Glomerular visceral epithelial cell (primary cell): ENCODE data around the gene C6orf15.
A peak's percentile ranks its signal among the peaks of the same experiment; 100 is the strongest.

Experiments used
- DNase-seq: peaks from one replicate; pipeline ENCODE4 v3.0.0-alpha.2; 2016; ENCODE audit errors: extremely low spot score

The C6orf15 gene

GRCh38 chr6:31107052-31107451 lies 5.3 kb downstream of the C6orf15 start:
- no peak for DNase-seq

DNA sequence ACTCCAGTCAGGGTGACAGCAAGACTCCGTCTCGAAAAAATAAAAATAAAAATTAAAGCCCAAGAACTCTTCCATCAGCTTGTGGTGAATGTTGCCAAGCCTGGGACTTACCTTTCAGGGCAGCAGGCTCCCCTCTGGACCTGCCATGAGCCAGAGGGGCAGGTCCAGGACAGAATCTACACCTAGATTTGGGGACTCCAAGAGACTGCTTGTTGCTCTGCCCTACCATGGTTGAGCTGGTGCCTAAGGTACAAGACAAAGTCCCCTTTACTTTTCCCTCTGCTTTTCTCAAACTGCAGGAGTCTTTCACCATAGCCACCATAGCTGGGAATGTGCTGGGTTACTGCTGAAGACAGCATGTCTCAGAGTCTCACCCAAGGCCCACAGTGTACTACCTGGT lies 9.2 kb downstream of the C6orf15 start:
- no peak for DNase-seq

DNA sequence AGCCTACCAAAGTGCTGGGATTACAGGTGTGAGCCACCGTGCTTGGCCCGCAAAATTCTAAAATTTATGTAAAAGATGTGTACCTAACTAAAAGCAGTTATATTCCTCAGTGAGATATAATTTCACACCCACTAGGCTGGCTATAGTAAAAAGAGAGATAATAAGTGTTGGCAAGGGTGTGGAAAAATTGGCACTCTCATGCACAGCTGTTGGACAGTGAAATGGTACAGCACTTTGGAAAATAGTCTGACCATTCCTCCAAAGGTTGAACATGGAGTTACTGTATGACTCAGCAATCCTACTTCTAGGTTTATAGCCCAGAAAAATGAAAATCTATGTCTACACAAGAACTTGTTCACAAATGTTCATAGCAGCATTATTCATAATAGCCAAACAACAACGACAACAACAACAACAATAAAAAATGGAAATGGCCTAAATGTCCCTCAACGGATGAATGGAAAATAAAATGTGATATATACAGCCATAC lies 13.9 kb downstream of the C6orf15 start:
- DNase-seq, result no peak

- DNase-seq, result no peak
Observed at GRCh38 chr6:31096656-31097055, 15.7 kb downstream of the C6orf15 start.

GRCh38 chr6:31096215-31096614 lies 16.2 kb downstream of the C6orf15 start:
- DNase-seq, result no peak

GRCh38 chr6:31094389-31094881 lies 17.9 kb downstream of the C6orf15 start:
- no peak for DNase-seq

DNA sequence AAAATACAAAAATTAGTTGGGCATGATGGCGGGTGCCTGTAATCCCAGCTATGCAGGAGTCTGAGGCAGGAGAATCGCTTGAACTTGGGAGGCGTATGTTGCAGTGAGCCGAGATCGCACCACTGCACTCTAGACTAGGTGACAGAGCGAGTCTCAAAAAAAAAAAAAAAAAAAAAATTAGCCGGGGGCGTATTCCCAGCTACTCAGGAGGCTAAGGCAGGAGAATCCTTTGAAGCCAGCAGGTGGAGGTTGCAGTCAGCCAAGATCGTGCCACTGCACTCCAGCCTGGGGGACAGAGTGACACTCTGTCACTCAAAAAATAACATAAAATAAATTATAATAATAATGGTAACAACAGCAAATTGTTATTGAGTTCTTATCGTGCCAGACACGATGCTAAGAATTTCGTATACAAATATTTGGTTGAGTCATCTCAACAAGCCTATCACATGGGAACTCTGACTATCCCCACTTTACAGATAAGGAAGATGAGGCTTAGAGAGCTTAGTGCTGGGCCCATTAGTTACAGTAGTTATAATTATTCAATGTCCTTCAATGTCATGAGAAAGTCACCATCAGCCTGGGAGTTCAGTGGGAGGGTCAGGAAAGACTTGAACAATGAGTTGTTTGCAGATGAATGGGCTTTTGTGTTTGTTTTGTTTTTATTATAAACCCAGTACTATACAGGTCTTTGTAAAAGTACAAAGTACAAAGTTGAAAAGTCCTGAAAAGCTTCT lies 19.4 kb downstream of the C6orf15 start:
- no peak for DNase-seq

DNA sequence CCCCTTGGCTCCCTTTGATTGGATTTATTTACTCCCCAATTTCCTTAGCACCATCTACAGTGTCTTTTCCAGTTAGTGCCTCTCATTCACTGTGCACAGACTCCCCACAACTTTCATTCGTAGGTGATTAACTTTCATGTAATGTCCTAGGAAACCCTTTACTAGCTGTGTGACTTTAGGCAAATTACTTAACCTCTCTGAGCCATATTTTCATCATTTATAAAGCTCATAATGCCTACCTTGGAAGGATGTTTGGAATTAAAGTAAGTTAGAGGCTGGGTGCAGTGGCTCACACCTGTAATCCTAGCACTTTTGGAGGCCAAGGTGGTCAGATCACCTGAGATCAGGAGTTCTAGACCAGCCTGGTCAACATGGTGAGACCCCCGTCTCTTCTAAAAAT lies 20.1 kb downstream of the C6orf15 start:
- DNase-seq, result no peak

- DNase-seq, result no peak
Observed at GRCh38 chr6:31091680-31092079, 20.7 kb downstream of the C6orf15 start.

DNA sequence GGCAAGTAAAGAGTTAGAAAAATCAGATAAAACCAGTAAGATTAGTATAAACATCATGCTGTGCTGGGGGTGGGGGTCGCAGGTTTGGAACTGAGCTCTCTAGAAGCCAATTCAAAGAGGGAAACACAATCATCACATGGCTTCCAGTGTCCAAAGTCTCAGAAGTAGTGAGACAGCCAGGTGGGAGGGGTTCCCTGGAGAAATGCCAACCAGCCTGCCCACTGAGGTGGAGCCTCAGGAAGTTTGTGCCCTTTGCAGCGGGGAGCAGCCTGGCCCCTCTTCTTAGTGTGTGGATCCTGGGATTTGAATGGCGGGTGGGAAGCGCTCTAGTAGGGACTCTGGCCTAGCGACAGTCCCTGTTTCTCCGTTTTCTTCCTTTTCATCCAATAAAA lies 21.4 kb downstream of the C6orf15 start:
- no peak for DNase-seq

DNA sequence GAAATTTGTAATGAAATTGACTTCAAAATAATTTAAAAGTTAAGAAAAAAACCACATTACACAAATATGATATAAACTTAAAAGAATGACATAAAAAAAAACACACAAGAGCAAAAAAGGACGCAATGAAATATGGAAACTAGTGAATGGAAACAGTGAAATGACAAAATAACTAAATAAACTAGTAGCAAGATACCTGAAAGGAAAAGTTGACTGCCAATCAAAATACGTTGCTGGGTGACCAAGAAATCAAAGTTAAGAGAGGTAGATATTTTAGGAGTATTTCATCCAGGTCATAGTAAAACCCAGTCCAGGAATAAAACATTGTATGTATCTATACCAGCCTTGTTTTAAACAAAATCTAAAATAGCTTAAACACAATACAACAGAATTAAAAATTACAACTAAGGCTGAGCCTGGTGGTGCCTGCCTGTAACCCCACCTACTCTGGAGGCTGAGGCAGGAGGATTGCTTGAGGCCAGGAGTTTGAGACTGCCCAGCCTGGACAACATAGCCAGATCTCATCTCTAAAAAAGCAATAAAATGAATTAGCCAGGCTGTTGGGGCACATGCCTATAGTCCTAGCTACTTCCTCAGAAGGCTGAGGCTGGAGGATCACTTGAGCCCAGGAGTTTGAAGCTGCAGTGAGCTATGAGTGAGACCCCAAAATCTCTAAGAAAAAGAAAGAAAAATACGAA lies 22.0 kb downstream of the C6orf15 start:
- DNase-seq, result no peak

- DNase-seq, result peak; percentile 91
Observed at GRCh38 chr6:31087494-31088089, 24.8 kb downstream of the C6orf15 start.

DNA sequence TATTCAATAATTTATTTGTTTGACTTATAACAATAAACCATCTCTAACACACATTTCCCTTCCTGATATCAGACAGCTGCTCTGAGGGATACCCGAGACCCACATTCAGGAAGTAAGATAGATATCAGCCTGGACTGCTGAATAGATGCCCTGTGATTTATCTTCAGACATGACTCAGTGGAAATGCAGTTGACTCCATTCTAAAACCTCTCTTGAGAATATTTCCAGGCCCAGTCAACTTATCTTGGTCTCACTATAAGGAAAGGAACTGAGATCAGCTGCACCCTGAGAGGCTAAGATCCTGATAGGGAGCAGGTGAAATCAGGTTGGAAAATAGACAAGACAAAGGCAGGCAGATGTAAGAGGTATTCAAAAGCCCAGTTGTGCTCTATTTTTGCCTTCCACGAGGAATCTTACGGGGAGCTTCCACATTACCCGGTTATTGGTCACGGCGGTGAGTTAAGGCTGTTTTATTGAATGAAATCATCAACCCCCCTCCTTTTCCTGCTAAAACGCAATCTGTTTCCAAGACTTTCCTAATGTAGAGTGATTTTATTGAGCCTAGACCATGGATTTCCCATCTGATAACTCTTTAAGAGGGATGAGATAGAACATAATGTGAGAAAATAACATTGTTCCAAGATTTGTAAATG lies 25.5 kb downstream of the C6orf15 start:
- peak; percentile 54 for DNase-seq

DNA sequence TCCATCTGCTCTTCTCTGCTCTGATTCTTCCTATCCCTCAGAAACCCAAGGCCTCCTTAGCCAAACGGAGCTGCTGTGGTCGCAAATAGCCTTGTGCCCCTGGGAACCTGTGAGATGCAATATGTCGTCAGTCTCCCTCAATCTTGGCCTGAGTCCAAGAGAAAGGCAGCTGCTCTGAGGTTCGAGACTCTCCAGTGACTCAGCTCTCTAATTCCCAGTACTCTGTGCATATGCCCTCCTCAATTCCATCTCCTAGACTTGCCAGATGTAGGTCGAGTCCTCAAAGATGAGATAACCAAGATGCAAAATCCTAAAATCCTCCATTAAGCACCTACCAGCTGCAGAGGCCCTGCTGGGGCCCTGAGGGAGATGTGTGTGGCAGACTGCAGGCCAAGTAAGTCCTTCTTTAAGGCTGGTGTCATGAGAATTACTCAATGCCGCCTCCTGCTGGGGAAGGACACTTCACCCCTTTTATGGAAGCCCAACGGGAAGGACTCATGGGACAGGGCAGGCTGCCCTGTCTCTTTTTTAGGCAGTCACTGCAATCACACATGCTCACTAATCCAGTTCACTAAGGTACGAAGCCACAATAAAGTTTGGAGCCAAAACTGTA lies 28.5 kb downstream of the C6orf15 start:
- peak; percentile 53 for DNase-seq

DNA sequence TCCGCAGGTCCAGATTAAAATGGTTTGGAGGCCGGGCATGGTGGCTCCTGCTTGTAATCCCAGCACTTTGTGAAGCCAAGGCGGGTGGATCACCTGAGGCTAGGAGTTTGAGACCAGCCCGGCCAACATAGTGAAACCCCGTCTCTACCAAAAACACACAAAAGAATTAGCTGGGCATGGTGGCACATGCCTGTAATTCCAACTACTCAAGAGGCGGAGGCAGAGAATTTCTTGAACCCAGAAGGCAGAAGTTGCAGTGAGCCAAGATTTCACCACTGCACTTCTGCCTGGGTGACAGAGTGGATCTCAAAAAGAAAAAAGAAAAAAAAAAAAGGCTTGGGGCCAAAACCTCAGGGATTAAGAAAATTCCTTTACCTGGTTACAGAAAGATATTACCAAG lies 30.5 kb downstream of the C6orf15 start:
- no peak for DNase-seq

- DNase-seq, result peak; percentile 71
Observed at GRCh38 chr6:31079656-31080261, 32.6 kb downstream of the C6orf15 start.

DNA sequence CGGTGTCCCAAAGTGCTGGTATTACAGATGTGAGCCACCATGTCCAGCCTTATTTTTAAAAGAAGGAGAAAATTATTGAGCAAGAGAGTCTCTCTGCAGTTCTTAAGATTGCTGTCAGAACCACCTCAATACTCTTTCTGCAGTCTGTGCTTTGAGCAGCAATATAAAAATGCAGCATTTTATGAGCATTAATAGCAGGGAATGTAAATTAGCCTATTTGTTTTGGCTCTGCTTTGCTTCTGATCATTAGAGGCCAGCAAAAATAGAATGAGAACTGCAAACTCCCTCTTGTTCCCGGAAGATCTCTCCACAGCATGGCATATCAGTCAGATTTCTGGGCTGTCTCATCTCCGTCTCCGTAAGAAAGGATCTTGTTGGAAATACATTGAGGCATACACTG lies 35.8 kb downstream of the C6orf15 start:
- DNase-seq, result no peak

DNA sequence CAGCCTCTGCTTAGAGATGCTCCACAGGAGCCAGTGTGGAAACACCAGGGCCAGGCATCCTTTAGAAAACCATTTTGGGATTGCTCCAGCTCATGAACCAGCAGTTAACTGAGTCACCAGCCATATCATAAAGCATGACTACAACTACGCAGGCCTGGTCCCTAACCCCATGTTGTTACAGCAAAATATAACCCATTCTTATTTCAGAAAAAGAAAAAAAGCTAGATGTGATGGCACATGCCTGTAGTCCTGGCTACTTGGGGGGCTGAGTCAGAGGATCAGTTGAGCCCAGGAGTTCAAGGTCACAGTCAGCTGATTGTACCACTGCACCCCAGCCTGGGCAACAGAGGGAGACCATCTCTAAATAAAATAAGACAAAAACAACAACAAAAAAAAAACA lies 36.8 kb downstream of the C6orf15 start:
- DNase-seq, result no peak

DNA sequence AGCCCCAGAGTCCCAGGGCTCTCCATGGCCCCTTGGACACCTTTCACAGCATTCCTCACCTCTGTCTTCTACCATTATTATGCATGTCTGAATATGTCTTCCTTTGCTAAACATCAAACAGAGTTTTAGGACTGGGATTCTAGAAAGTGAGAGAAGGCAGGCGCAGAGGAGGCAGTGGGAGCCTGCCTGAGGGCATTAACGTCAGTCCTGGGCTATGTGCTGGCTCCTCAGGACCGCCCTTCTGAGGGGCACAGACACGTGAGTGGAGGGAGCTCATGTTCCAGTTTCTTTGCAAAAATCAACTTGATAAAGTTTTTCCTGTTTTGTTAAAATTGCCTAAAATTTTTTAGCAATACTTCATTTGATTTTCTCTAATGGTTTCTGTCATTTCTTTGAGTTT lies 38.0 kb downstream of the C6orf15 start:
- DNase-seq, result no peak

DNA sequence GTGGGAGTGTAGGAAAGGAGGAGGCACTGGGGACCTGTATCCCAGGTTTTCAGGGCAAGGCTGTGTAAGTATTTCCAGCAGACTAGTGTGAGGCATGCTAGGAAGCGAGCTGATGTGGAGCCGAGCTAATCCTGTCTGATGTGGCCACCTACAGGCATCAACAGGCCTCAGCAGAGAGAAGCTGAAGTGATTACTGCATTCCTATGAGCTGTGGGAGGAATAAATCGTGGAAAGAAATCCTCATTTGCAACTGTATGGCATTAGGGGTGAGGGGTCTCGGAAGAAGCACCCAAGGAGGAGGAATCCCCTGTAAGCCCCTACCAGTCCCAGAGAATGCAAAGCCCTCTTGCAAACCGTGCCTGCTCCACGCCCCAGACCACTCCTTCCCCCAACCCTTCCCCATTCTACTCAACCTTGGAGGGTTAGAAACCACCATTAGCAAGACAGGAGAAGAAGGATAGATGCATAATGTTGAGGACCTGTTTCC lies 41.6 kb downstream of the C6orf15 start:
- DNase-seq, result peak; percentile 84

DNA sequence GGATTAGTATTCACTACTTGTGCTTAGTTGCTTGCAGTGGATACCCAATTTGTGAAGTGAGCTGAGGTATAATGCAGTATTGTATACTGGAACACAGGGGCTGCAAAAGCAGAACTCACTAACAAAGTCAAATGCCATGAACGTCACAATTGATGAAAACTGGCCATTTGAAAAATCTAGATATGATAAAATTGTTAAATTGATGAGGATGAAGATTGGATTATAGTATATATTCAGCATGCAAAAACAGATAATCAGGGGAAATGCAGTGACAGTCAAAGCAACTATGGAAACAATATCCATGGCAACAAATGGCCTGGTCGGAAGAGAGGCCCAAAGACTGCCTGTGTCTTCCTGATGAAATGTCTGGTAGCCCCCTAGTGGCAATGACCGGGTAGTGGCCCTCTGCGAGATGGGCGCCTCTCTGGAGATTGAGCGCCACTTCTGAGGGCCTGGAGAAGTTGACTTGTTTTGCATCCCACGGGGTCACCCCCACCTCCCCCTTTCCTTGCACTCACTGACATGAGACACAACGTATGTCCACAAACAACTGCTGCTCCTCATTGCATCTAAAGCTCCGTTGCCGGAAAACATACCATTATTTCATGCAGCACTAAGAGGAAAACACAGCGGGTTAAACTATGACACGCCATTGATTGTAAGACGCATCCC lies 43.6 kb downstream of the C6orf15 start:
- peak; percentile 82 for DNase-seq
